GM12878 (cell line): ENCODE measurements around the gene CCDC18.

Experiments used
- EP300 ChIP-seq, 2 experiments: fragments of 150-350 bp in 1 of 2; IDR thresholded peaks; 2 replicates each; pipeline ENCODE4 v1.6.1; 2011 to 2012; ENCODE audit warnings: low read depth in 2 of 2, low read length in 2 of 2, borderline replicate concordance in 1 of 2, improper control_type of control experiment in 1 of 2, inconsistent platforms in 1 of 2; ENCODE audit not compliant: control insufficient read depth in 1 of 2
- KDM1A ChIP-seq: fragments of 200-600 bp; sonication (generic); IDR thresholded peaks from 2 replicates; pipeline ENCODE4 v1.6.1; 2016; ENCODE audit warnings: borderline replicate concordance
- MXI1 ChIP-seq: fragments of 150-350 bp; IDR thresholded peaks from 2 replicates; pipeline ENCODE4 v1.6.1; 2011; ENCODE audit warnings: low read depth, mild to moderate bottlenecking, inconsistent platforms, low read length, improper control_type of control experiment
- POLR2A ChIP-seq: IDR thresholded peaks from 2 replicates; pipeline ENCODE4 v1.6.1; 2011; ENCODE audit warnings: low read depth, mild to moderate bottlenecking, low read length
- RAD21 ChIP-seq: IDR thresholded peaks from 2 replicates; pipeline ENCODE4 v1.6.1; 2011; ENCODE audit warnings: mild to moderate bottlenecking, low read depth, low read length, moderate library complexity; ENCODE audit not compliant: insufficient read depth
- SMAD1 ChIP-seq: fragments of 450-650 bp; IDR thresholded peaks from 2 replicates; pipeline ENCODE4 v1.6.1; 2018; ENCODE audit warnings: mild to moderate bottlenecking, low read depth; ENCODE audit not compliant: partially characterized antibody
- TAF1 ChIP-seq: IDR thresholded peaks from 2 replicates; pipeline ENCODE4 v1.6.1; 2011; ENCODE audit warnings: mild to moderate bottlenecking, low read depth, low read length, borderline replicate concordance
- ZNF217 ChIP-seq: fragments of 450-650 bp; IDR thresholded peaks from 2 replicates; pipeline ENCODE4 v1.6.1; 2017; ENCODE audit warnings: antibody characterized with exemption, mild to moderate bottlenecking
- TF ChIP-seq, protein P1 (sequence below): IDR thresholded peaks from 2 replicates; pipeline ENCODE4 v1.6.1; 2011; ENCODE audit warnings: low read depth, low read length, improper control_type of control experiment, borderline replicate concordance
- TF ChIP-seq, protein P2 (sequence below): IDR thresholded peaks from 2 replicates; pipeline ENCODE4 v1.6.1; 2012; ENCODE audit warnings: mild to moderate bottlenecking, low read depth, low read length
- TF ChIP-seq, protein P3 (sequence below): IDR thresholded peaks from 2 replicates; pipeline ENCODE4 v1.6.1; 2012; ENCODE audit warnings: low read depth, low read length, improper control_type of control experiment

DNA sequence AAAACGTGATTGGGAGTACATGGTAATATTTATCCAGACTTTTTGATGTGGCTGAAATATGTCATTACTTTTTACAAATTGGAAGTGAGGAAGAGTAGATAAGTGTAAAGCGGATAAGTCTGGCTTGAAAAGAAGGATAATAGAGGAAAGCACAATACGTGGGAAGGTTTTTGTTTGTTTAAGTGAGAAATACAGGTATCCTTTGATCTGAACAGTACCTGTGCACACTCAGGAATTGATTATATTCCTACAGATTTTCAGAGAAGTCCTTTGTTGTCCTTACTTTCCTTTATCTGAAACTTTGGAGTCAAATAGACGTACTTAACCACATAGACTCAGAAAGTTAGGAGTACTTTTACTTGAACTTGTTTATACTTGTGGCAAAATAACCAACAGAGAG lies 20.2 kb downstream of the CCDC18 start:
- TF ChIP-seq ZNF217, result no peak
- no peak for TF ChIP-seq POLR2A
- TF ChIP-seq TAF1, result no peak
- no peak for TF ChIP-seq EP300 (IDR thresholded peaks at IDR 0.05; ENCODE audit: borderline replicate concordance in 1 of 2, control insufficient read depth in 1 of 2, low read depth in 2 of 2, low read length in 2 of 2)
- TF ChIP-seq KDM1A, result no peak
- no peak for TF ChIP-seq MXI1
- TF ChIP-seq, protein P1, sequence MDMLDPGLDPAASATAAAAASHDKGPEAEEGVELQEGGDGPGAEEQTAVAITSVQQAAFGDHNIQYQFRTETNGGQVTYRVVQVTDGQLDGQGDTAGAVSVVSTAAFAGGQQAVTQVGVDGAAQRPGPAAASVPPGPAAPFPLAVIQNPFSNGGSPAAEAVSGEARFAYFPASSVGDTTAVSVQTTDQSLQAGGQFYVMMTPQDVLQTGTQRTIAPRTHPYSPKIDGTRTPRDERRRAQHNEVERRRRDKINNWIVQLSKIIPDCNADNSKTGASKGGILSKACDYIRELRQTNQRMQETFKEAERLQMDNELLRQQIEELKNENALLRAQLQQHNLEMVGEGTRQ, result no peak
- TF ChIP-seq, protein P2, sequence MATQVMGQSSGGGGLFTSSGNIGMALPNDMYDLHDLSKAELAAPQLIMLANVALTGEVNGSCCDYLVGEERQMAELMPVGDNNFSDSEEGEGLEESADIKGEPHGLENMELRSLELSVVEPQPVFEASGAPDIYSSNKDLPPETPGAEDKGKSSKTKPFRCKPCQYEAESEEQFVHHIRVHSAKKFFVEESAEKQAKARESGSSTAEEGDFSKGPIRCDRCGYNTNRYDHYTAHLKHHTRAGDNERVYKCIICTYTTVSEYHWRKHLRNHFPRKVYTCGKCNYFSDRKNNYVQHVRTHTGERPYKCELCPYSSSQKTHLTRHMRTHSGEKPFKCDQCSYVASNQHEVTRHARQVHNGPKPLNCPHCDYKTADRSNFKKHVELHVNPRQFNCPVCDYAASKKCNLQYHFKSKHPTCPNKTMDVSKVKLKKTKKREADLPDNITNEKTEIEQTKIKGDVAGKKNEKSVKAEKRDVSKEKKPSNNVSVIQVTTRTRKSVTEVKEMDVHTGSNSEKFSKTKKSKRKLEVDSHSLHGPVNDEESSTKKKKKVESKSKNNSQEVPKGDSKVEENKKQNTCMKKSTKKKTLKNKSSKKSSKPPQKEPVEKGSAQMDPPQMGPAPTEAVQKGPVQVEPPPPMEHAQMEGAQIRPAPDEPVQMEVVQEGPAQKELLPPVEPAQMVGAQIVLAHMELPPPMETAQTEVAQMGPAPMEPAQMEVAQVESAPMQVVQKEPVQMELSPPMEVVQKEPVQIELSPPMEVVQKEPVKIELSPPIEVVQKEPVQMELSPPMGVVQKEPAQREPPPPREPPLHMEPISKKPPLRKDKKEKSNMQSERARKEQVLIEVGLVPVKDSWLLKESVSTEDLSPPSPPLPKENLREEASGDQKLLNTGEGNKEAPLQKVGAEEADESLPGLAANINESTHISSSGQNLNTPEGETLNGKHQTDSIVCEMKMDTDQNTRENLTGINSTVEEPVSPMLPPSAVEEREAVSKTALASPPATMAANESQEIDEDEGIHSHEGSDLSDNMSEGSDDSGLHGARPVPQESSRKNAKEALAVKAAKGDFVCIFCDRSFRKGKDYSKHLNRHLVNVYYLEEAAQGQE, result no peak
- TF ChIP-seq SMAD1, result no peak
- no peak for TF ChIP-seq RAD21
- TF ChIP-seq, protein P3, sequence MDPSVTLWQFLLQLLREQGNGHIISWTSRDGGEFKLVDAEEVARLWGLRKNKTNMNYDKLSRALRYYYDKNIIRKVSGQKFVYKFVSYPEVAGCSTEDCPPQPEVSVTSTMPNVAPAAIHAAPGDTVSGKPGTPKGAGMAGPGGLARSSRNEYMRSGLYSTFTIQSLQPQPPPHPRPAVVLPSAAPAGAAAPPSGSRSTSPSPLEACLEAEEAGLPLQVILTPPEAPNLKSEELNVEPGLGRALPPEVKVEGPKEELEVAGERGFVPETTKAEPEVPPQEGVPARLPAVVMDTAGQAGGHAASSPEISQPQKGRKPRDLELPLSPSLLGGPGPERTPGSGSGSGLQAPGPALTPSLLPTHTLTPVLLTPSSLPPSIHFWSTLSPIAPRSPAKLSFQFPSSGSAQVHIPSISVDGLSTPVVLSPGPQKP, result no peak
